ENCODE results near the gene EML2. TPM values are rescaled to one million over a fixed set of nuclear protein-coding genes. Genes with fewer than 3 reads are reported as not detected.
A peak's percentile ranks its signal among the peaks of the same experiment; 100 is the strongest.
"Not testable (repeated sequence)": the region's sequence is repeated elsewhere in the genome, so short reads cannot be mapped to it uniquely, and the experiment has no call there.

Gene EML2
- 100 to 1,000 TPM; 136 to 146 TPM for total RNA-seq

- H3K27ac Mint-ChIP-seq = peak within 1 kb of the TSS; percentile 100
- peaks cover 56% of the 10 kb centered on the region for H3K4me1 Mint-ChIP-seq
- ChIA-PET POLR2A (interaction anchor here (3.1 to 5.8 kb wide), 3 partner anchors 8 to 55 kb away, joined by 8 to 85 read pairs (median 21); partner anchors contain the start of gene OPA3), CTCF (interaction anchor here (0.9 to 4.5 kb wide), 10 partner anchors 26 to 200 kb away, joined by 3 to 41 read pairs (median 6); partner anchors contain the start of genes QPCTL and SNRPD2)
- peak; percentile 73 for DNase-seq
- no peaks in the 10 kb centered on the region for H3K27me3 Mint-ChIP-seq
- no peaks in the 10 kb centered on the region for H3K9me3 Mint-ChIP-seq
- H3K4me3 Mint-ChIP-seq = peak within 1 kb of the TSS; percentile 97
- peaks cover 16% of the 10 kb centered on the region for H3K36me3 Mint-ChIP-seq (ENCODE audit: low read depth)
These were observed at the start of gene EML2 for GRCh38 chr19:45638930-45639729. Gene EML2, minus strand, starts transcription at chr19:45639397. Its CDS starts 21 bp downstream, at chr19:45639376.

- DNase-seq = no peak
- Mint-ChIP-seq H3K4me1 (peaks cover 19% of the 10 kb centered on the region), H3K27me3 (no peaks in the 10 kb centered on the region), H3K27ac (no peak overlapping the region), H3K36me3 (ENCODE audit: low read depth) (peaks cover 47% of the 10 kb centered on the region), H3K4me3 (no peak overlapping the region), H3K9me3 (no peaks in the 10 kb centered on the region)
- ChIA-PET CTCF (interaction anchor here (1.0 to 9.2 kb wide), 2 partner anchors 8 to 45 kb away, joined by 4 to 106 read pairs; no protein-coding TSS in a partner anchor), POLR2A (interaction anchor here (1.3 kb wide), 1 partner anchor 11 kb away, joined by 3 read pairs; no protein-coding TSS in a partner anchor)
These were observed 48.4 kb upstream of the EML2 start for GRCh38 chr19:45687599-45687998.

GRCh38 chr19:45685045-45685444, 45.8 kb upstream of the EML2 start:
- H3K4me3 Mint-ChIP-seq, DNase-seq, POLR2A ChIA-PET, H3K9me3 Mint-ChIP-seq, CTCF ChIA-PET, H3K27me3 Mint-ChIP-seq, H3K27ac Mint-ChIP-seq: not testable (repeated sequence)
- Mint-ChIP-seq H3K36me3 (ENCODE audit: low read depth) (peaks cover 43% of the 10 kb centered on the region), H3K4me1 (peaks cover 18% of the 10 kb centered on the region)

- peaks cover 2% of the 10 kb centered on the region for H3K27me3 Mint-ChIP-seq
- no peak for DNase-seq
- ChIA-PET CTCF (interaction anchor here (0.6 to 8.5 kb wide), 3 partner anchors 8 to 134 kb away, joined by 3 to 106 read pairs (median 4); partner anchors contain the start of genes QPCTL and SNRPD2), POLR2A (interaction anchor here (0.7 to 4.4 kb wide), 3 partner anchors 10 to 41 kb away, joined by 3 to 27 read pairs (median 3); partner anchors contain the start of genes QPCTL and SNRPD2)
- H3K27ac Mint-ChIP-seq = no peak overlapping the region
- H3K4me1 Mint-ChIP-seq = peaks cover 14% of the 10 kb centered on the region
- peaks cover 31% of the 10 kb centered on the region for H3K36me3 Mint-ChIP-seq (ENCODE audit: low read depth)
- no peak overlapping the region for H3K4me3 Mint-ChIP-seq
- H3K9me3 Mint-ChIP-seq = no peaks in the 10 kb centered on the region
These were observed 43.7 kb upstream of the EML2 start for GRCh38 chr19:45682908-45683307.

- CTCF ChIA-PET = interaction anchor here (0.6 to 8.5 kb wide), 7 partner anchors 9 to 504 kb away, joined by 3 to 106 read pairs (median 3); partner anchors contain the start of genes BLOC1S3, QPCTL, SNRPD2 and TRAPPC6A
- Mint-ChIP-seq H3K27me3 (peaks cover 6% of the 10 kb centered on the region), H3K4me1 (peaks cover 19% of the 10 kb centered on the region), H3K27ac (no peak overlapping the region), H3K36me3 (ENCODE audit: low read depth) (peaks cover 23% of the 10 kb centered on the region), H3K9me3 (no peaks in the 10 kb centered on the region), H3K4me3 (no peak overlapping the region)
- DNase-seq = no peak
- POLR2A ChIA-PET = interaction anchor here (1.0 to 4.4 kb wide), 4 partner anchors 8 to 48 kb away, joined by 3 to 27 read pairs (median 7); partner anchors contain the start of genes QPCTL and SNRPD2
These were observed 42.9 kb upstream of the EML2 start for GRCh38 chr19:45682117-45682516.

GRCh38 chr19:45681391-45682015, 42.3 kb upstream of the EML2 start:
- Mint-ChIP-seq H3K27me3 (peaks cover 6% of the 10 kb centered on the region), H3K27ac (peak overlapping the region; percentile 76), H3K4me1 (peaks cover 23% of the 10 kb centered on the region)

GRCh38 chr19:45677351-45678230, 38.4 kb upstream of the EML2 start:
- Mint-ChIP-seq H3K9me3 (no peaks in the 10 kb centered on the region), H3K4me1 (peaks cover 25% of the 10 kb centered on the region), H3K36me3 (ENCODE audit: low read depth) (no peaks in the 10 kb centered on the region), H3K4me3 (peak overlapping the region; percentile 68), H3K27me3 (peaks cover 11% of the 10 kb centered on the region), H3K27ac (peak overlapping the region; percentile 8)
- ChIA-PET POLR2A (interaction anchor here (0.7 to 3.0 kb wide), 8 partner anchors 9 to 47 kb away, joined by 3 to 12 read pairs (median 4); partner anchors contain the start of genes GIPR, QPCTL and SNRPD2), CTCF (interaction anchor here (0.7 to 8.5 kb wide), 11 partner anchors 8 to 199 kb away, joined by 3 to 106 read pairs (median 4); partner anchors contain the start of genes QPCTL and SNRPD2)
- DNase-seq = peak; percentile 86

More at GRCh38 chr19:45681391-45682015, 42.3 kb upstream of the EML2 start:
- H3K36me3 Mint-ChIP-seq (ENCODE audit: low read depth) = peaks cover 17% of the 10 kb centered on the region
- peak; percentile 93 for DNase-seq
- peak overlapping the region; percentile 78 for H3K4me3 Mint-ChIP-seq
- CTCF ChIA-PET = interaction anchor here (0.6 to 8.5 kb wide), 10 partner anchors 10 to 503 kb away, joined by 3 to 106 read pairs (median 4); partner anchors contain the start of genes BLOC1S3, QPCTL, SNRPD2 and TRAPPC6A
- H3K9me3 Mint-ChIP-seq = no peaks in the 10 kb centered on the region
- POLR2A ChIA-PET = interaction anchor here (1.0 to 4.4 kb wide), 6 partner anchors 9 to 49 kb away, joined by 3 to 27 read pairs (median 6); partner anchors contain the start of genes QPCTL and SNRPD2

GRCh38 chr19:45676851-45677263, 37.7 kb upstream of the EML2 start:
- Mint-ChIP-seq H3K27ac (no peak overlapping the region), H3K36me3 (ENCODE audit: low read depth) (no peaks in the 10 kb centered on the region), H3K9me3 (no peaks in the 10 kb centered on the region), H3K27me3 (peaks cover 11% of the 10 kb centered on the region), H3K4me3 (peak overlapping the region; percentile 43), H3K4me1 (peaks cover 22% of the 10 kb centered on the region)
- CTCF ChIA-PET = interaction anchor here (1.1 to 8.5 kb wide), 7 partner anchors 8 to 192 kb away, joined by 3 to 106 read pairs (median 4); partner anchors contain the start of genes QPCTL and SNRPD2
- POLR2A ChIA-PET = interaction anchor here (0.8 to 3.0 kb wide), 7 partner anchors 9 to 46 kb away, joined by 3 to 12 read pairs (median 4); partner anchors contain the start of genes GIPR, QPCTL and SNRPD2
- peak; percentile 45 for DNase-seq

GRCh38 chr19:45674946-45675345, 35.7 kb upstream of the EML2 start:
- Mint-ChIP-seq H3K4me1 (peaks cover 26% of the 10 kb centered on the region), H3K4me3 (no peak overlapping the region), H3K27ac (no peak overlapping the region), H3K36me3 (ENCODE audit: low read depth) (no peaks in the 10 kb centered on the region), H3K9me3 (no peaks in the 10 kb centered on the region), H3K27me3 (peaks cover 18% of the 10 kb centered on the region)
- DNase-seq = no peak
- ChIA-PET CTCF (interaction anchor here (8.5 kb wide), 1 partner anchor 16 kb away, joined by 106 read pairs; the partner anchor contains the start of genes QPCTL and SNRPD2), POLR2A (interaction anchor here (0.7 kb wide), 1 partner anchor 17 kb away, joined by 4 read pairs; no protein-coding TSS in a partner anchor)

- Mint-ChIP-seq H3K36me3 (ENCODE audit: low read depth) (no peaks in the 10 kb centered on the region), H3K4me3 (peak overlapping the region; percentile 35), H3K27ac (no peak overlapping the region), H3K27me3 (peaks cover 24% of the 10 kb centered on the region), H3K9me3 (no peaks in the 10 kb centered on the region), H3K4me1 (peaks cover 37% of the 10 kb centered on the region)
- CTCF ChIA-PET = interaction anchor here (1.0 to 2.7 kb wide), 4 partner anchors 10 to 192 kb away, joined by 3 to 8 read pairs (median 4); partner anchors contain the start of gene SIX5
- POLR2A ChIA-PET = interaction anchor here (0.9 to 3.0 kb wide), 3 partner anchors 10 to 21 kb away, joined by 3 to 9 read pairs (median 4); partner anchors contain the start of genes QPCTL and SNRPD2
- peak; percentile 80 for DNase-seq
These were observed 31.7 kb upstream of the EML2 start for GRCh38 chr19:45670670-45671453.

Data from activated CD4-positive, alpha-beta memory T cell treated with anti-CD3 and anti-CD28 coated beads, Interleukin-2, amount 10 ng/mL, durations not matched to agents 7 days and 5 days (primary cell).